CD14-positive monocyte (primary cell): ENCODE data around the gene SCYL1. TPM values are rescaled to one million over a fixed set of nuclear protein-coding genes. Genes with fewer than 3 reads are reported as not detected.

Experiments
- DNase-seq, 3 donors: peaks; one replicate each; pipeline ENCODE4 v3.0.0-alpha.2; 2011 to 2022
- H2AFZ ChIP-seq: 2 replicates; pipeline ENCODE4 v1.6.0; 2012; ENCODE audit warnings: mild to moderate bottlenecking, low read depth, low read length, inconsistent platforms; ENCODE audit not compliant: insufficient read depth, poor library complexity, severe bottlenecking
- H3K27ac ChIP-seq, 2 donors: 1 replicate in 1 of 2; 2 replicates in 1 of 2; pipeline ENCODE4 v1.5.1; 2012 to 2013; ENCODE audit warnings: low read length in 2 of 2, control low read depth in 1 of 2, inconsistent platforms in 1 of 2, low read depth in 1 of 2, mild to moderate bottlenecking in 1 of 2
- H3K27me3 ChIP-seq, 2 donors: one replicate each; pipeline versions ENCODE4 v1.6.0 to v1.6.1; 2011 to 2013; ENCODE audit warnings: low read length in 2 of 2; ENCODE audit not compliant: control insufficient read depth in 2 of 2, insufficient read depth in 2 of 2
- H3K36me3 ChIP-seq, 2 donors: replicated peaks in 1 of 2; 1 replicate in 1 of 2; 2 replicates in 1 of 2; pipeline versions ENCODE4 v1.5.1 to v1.6.1; 2012 to 2013; ENCODE audit warnings: low read length in 2 of 2, control low read depth in 1 of 2, inconsistent platforms in 1 of 2, mild to moderate bottlenecking in 1 of 2; ENCODE audit not compliant: insufficient read depth in 2 of 2, control insufficient read depth in 1 of 2
- H3K4me1 ChIP-seq, 2 donors: 1 replicate in 1 of 2; 2 replicates in 1 of 2; pipeline versions ENCODE4 v1.5.1 to v1.6.1; 2012 to 2013; ENCODE audit warnings: low read length in 2 of 2, control low read depth in 1 of 2, inconsistent platforms in 1 of 2, mild to moderate bottlenecking in 1 of 2, moderate library complexity in 1 of 2; ENCODE audit not compliant: insufficient read depth in 2 of 2, control insufficient read depth in 1 of 2
- H3K4me2 ChIP-seq: replicated peaks from 2 replicates; pipeline ENCODE3; 2012; ENCODE audit warnings: low read length, moderate library complexity, mild to moderate bottlenecking; ENCODE audit not compliant: poor library complexity, severe bottlenecking; ENCODE audit errors: extremely low read depth
- H3K4me3 ChIP-seq, 3 experiments: fragments of 200-600 bp in 1 of 3; sonication (generic) in 1 of 3; replicated peaks in 1 of 3; 1 replicate in 2 of 3; 2 replicates in 1 of 3; pipeline ENCODE4 v1.5.1; 2011 to 2013; ENCODE audit warnings: low read length in 3 of 3, mild to moderate bottlenecking in 3 of 3, control low read depth in 2 of 3, low read depth in 2 of 3, inconsistent platforms in 1 of 3, moderate library complexity in 1 of 3
- H3K79me2 ChIP-seq: 2 replicates; pipeline ENCODE4 v1.6.0; 2012; ENCODE audit warnings: mild to moderate bottlenecking, control low read depth, inconsistent platforms, low read length, moderate library complexity; ENCODE audit not compliant: insufficient read depth
- H3K9ac ChIP-seq: 2 replicates; pipeline ENCODE4 v1.6.0; 2017; ENCODE audit warnings: low read length, mild to moderate bottlenecking; ENCODE audit not compliant: insufficient read depth, poor library complexity, severe bottlenecking
- H3K9me3 ChIP-seq, 2 donors: replicated peaks in 1 of 2; 1 replicate in 1 of 2; 2 replicates in 1 of 2; pipeline versions ENCODE4 v1.5.1 to v1.6.1; 2012 to 2013; ENCODE audit warnings: low read length in 2 of 2, control low read depth in 1 of 2; ENCODE audit not compliant: control insufficient read depth in 1 of 2, insufficient read depth in 1 of 2
- H4K20me1 ChIP-seq: 2 replicates; pipeline ENCODE4 v1.6.0; 2012; ENCODE audit warnings: mild to moderate bottlenecking, low read length, control low read depth, moderate library complexity; ENCODE audit not compliant: insufficient read depth
- H3K27ac Mint-ChIP-seq, 7 donors: one replicate each; pipeline ENCODE4 v1.8.0; 2020; ENCODE audit warnings: mild to moderate bottlenecking in 7 of 7, mixed read lengths in 7 of 7, moderate library complexity in 6 of 7, inconsistent platforms in 2 of 7
- H3K27me3 Mint-ChIP-seq, 3 donors: one replicate each; pipeline ENCODE4 v1.8.0; 2021 to 2022; ENCODE audit warnings: low read depth in 3 of 3, mild to moderate bottlenecking in 3 of 3, mixed read lengths in 3 of 3, moderate library complexity in 3 of 3, inconsistent platforms in 1 of 3
- H3K36me3 Mint-ChIP-seq, 2 donors: one replicate each; pipeline ENCODE4 v1.8.0; 2020; ENCODE audit warnings: mixed read lengths in 2 of 2, inconsistent platforms in 1 of 2, mild to moderate bottlenecking in 1 of 2
- H3K4me1 Mint-ChIP-seq: one replicate; pipeline ENCODE4 v1.8.0; 2020; ENCODE audit warnings: mild to moderate bottlenecking, mixed read lengths
- H3K4me3 Mint-ChIP-seq, 2 donors: one replicate each; pipeline ENCODE4 v1.8.0; 2020; ENCODE audit warnings: mild to moderate bottlenecking in 2 of 2, mixed read lengths in 2 of 2, moderate library complexity in 1 of 2
- H3K9me3 Mint-ChIP-seq, 7 donors: one replicate each; pipeline ENCODE4 v1.8.0; 2020 to 2022; ENCODE audit warnings: mixed read lengths in 7 of 7, mild to moderate bottlenecking in 6 of 7, moderate library complexity in 6 of 7, inconsistent platforms in 2 of 7
- CTCF ChIP-seq: fragments of 200-600 bp; IDR thresholded peaks from one replicate; pipeline ENCODE4 v1.8.0; 2022; ENCODE audit warnings: antibody characterized with exemption, mild to moderate bottlenecking
- WGBS: methylation state at CpG from one replicate; pipeline ENCODE4 v1.1.5; 2013; ENCODE audit warnings: missing lambda C conversion rate; ENCODE audit not compliant: insufficient coverage; 5-methylcytosine and 5-hydroxymethylcytosine counted together
- intact Hi-C, 2 donors: fragments of 100-400 bp; cut with micrococcal nuclease; formaldehyde crosslinking; loops; one replicate each; pipeline versions ENCODE4 v1.15.0 to v1.15.1; 2023
- polyA plus RNA-seq, 3 donors: library from polyadenylated mRNA; depleted of rRNA in 1 of 3; unstranded in 2 of 3; stranded (reverse) in 1 of 3; fragments of 300-500 nt in 2 of 3; fragments of >200 nt in 1 of 3; fragmentation: Illumina TruSeq in 2 of 3; gene quantifications; 1 replicate in 2 of 3; 2 replicates in 1 of 3; pipeline ENCODE4 v1.2.3, GENCODE V29; 2012 to 2021

SCYL1 gene
- polyA plus RNA-seq, 3 donors = 18.6 to 71.6 (median 29.7) TPM

GRCh38 chr11:65485920-65486219 is 39.0 kb upstream of the SCYL1 start:
- no peak overlapping the region for H3K4me3 ChIP-seq
- intact Hi-C loops = no loop called here
- H2AFZ ChIP-seq = no peak overlapping the region
- peaks cover 35 to 49% of the 10 kb centered on the region in 2 donors for H3K4me1 ChIP-seq
- no peak overlapping the region for H3K4me2 ChIP-seq
- H4K20me1 ChIP-seq = no peaks in the 10 kb centered on the region
- no peaks in the 10 kb centered on the region for H3K36me3 ChIP-seq
- H3K9me3 Mint-ChIP-seq = no peaks in the 10 kb centered on the region
- DNase-seq = no peak
- H3K9me3 ChIP-seq = no peaks in the 10 kb centered on the region
- no peak overlapping the region for H3K4me3 Mint-ChIP-seq
- no peak for TF ChIP-seq CTCF
- 80% methylated on average over 1 of the region's 5 CpGs for WGBS
- H3K36me3 Mint-ChIP-seq = no peaks in the 10 kb centered on the region
- no peak overlapping the region for H3K27ac ChIP-seq
- no peaks in the 10 kb centered on the region for H3K27me3 ChIP-seq
- peaks cover 12% of the 10 kb centered on the region for H3K79me2 ChIP-seq
- H3K27ac Mint-ChIP-seq = no peak overlapping the region
- peaks cover 0 to 3% (median 0%) of the 10 kb centered on the region in 3 donors for H3K27me3 Mint-ChIP-seq
- H3K9ac ChIP-seq = no peak overlapping the region
- H3K4me1 Mint-ChIP-seq = peaks cover 36% of the 10 kb centered on the region

- Histone ChIP-seq H3K9ac (no peak overlapping the region), H3K4me1 (peaks cover 38 to 53% of the 10 kb centered on the region in 2 donors), H3K79me2 (peaks cover 17% of the 10 kb centered on the region), H3K4me3 (no peak overlapping the region), H3K27ac (peak overlapping the region; percentile 65 to 78), H3K36me3 (no peaks in the 10 kb centered on the region), H3K9me3 (no peaks in the 10 kb centered on the region), H2AFZ (peak overlapping the region; percentile 15), H3K4me2 (no peak overlapping the region), H4K20me1 (no peaks in the 10 kb centered on the region), H3K27me3 (no peaks in the 10 kb centered on the region)
- Mint-ChIP-seq H3K36me3 (no peaks in the 10 kb centered on the region), H3K27ac (peak overlapping the region; percentile 89 to 97 (median 95)), H3K4me1 (peaks cover 42% of the 10 kb centered on the region), H3K9me3 (no peaks in the 10 kb centered on the region), H3K4me3 (no peak overlapping the region), H3K27me3 (peaks cover 0 to 3% (median 2%) of the 10 kb centered on the region in 3 donors)
- DNase-seq = no peak
- 100% methylated on average over 5 of the region's 10 CpGs for WGBS
- TF ChIP-seq CTCF = no peak
- intact Hi-C loops = no loop called here
These were observed 38.1 kb upstream of the SCYL1 start for GRCh38 chr11:65486570-65487466.
